ENCODE results near the gene OSBPL2.
A peak's percentile ranks its signal among the peaks of the same experiment; 100 is the strongest.

Gene OSBPL2

GRCh38 chr20:62326559-62326958 lies 88.2 kb downstream of the OSBPL2 start:
- ChIA-PET CTCF (interaction anchor here (1.1 kb wide), 1 partner anchor 57 kb away, joined by 4 read pairs; no protein-coding TSS in a partner anchor), POLR2A (interaction anchor here (1.3 kb wide), 1 partner anchor 60 kb away, joined by 3 read pairs; the partner anchor contains the start of gene RPS21)
- TF ChIP-seq KLF9 (tag by site-specific recombination; IDR thresholded peaks at IDR 0.05; ENCODE audit: low read depth) (0 out of 2 replicates have a peak, but pooled peaks have one; percentile 36), ZFP69B (tag by site-specific recombination; IDR thresholded peaks at IDR 0.05) (no peak), HIC1 (tag by site-specific recombination; IDR thresholded peaks at IDR 0.05) (0 out of 2 replicates have a peak, but pooled peaks have one; percentile 37)
- Histone ChIP-seq H3K4me3 (ENCODE audit: low read depth, low read length) (no peak overlapping the region), H3K27ac (ENCODE audit: extremely low read depth, low read depth, low read length) (no peak overlapping the region), H3K4me1 (ENCODE audit: control insufficient read depth, insufficient read depth, low read length) (no peaks in the 10 kb centered on the region), H3K9me3 (ENCODE audit: control insufficient read depth, insufficient read depth, low read depth, low read length) (no peaks in the 10 kb centered on the region), H3K36me3 (ENCODE audit: control insufficient read depth in 2 of 2, insufficient read depth in 1 of 2, low read length in 2 of 2) (peaks cover 0 to 87% of the 10 kb centered on the region in 2 experiments; a peak in 2 of 3 replicates)

GRCh38 chr20:62326959-62327725 lies 88.8 kb downstream of the OSBPL2 start:
- ChIA-PET POLR2A (no interaction called here), CTCF (interaction anchor here (0.6 kb wide), 1 partner anchor 8 kb away, joined by 3 read pairs; no protein-coding TSS in a partner anchor)
- no peak for TF ChIP-seq ZNF707 (tag by site-specific recombination; IDR thresholded peaks at IDR 0.05)
- TF ChIP-seq ZNF138 (tag by site-specific recombination; IDR thresholded peaks at IDR 0.05; ENCODE audit: borderline replicate concordance): no peak
- TF ChIP-seq ZNF768 (tag by site-specific recombination; IDR thresholded peaks at IDR 0.05): no peak
- no peak for TF ChIP-seq ZNF76 (tag by site-specific recombination; IDR thresholded peaks at IDR 0.05; ENCODE audit: borderline replicate concordance, low read depth)
- no peak for TF ChIP-seq ZNF580 (tag by site-specific recombination; IDR thresholded peaks at IDR 0.05)
- TF ChIP-seq SP2 (tag by site-specific recombination; IDR thresholded peaks at IDR 0.05): no peak
- no peak for TF ChIP-seq ZIC2 (tag by site-specific recombination; IDR thresholded peaks at IDR 0.05)
- Histone ChIP-seq H3K4me1 (ENCODE audit: control insufficient read depth, insufficient read depth, low read length) (no peaks in the 10 kb centered on the region), H3K9me3 (ENCODE audit: control insufficient read depth, insufficient read depth, low read depth, low read length) (no peaks in the 10 kb centered on the region), H3K36me3 (ENCODE audit: control insufficient read depth in 2 of 2, insufficient read depth in 1 of 2, low read length in 2 of 2) (peaks cover 0 to 88% of the 10 kb centered on the region in 2 experiments; a peak in 2 of 3 replicates), H3K4me3 (ENCODE audit: low read depth, low read length) (no peak overlapping the region), H3K27ac (ENCODE audit: extremely low read depth, low read depth, low read length) (no peak overlapping the region)

GRCh38 chr20:62327726-62328495 lies 89.6 kb downstream of the OSBPL2 start:
- H3K4me1 ChIP-seq (ENCODE audit: control insufficient read depth, insufficient read depth, low read length): no peaks in the 10 kb centered on the region
- H3K27ac ChIP-seq (ENCODE audit: extremely low read depth, low read depth, low read length): no peak overlapping the region
- H3K36me3 ChIP-seq (ENCODE audit: control insufficient read depth in 2 of 2, insufficient read depth in 1 of 2, low read length in 2 of 2): peaks cover 0 to 94% of the 10 kb centered on the region in 2 experiments; a peak in 2 of 3 replicates
- ChIA-PET POLR2A (no interaction called here), CTCF (interaction anchor here (0.6 to 1.2 kb wide), 2 partner anchors 9 to 55 kb away, joined by 3 to 6 read pairs; no protein-coding TSS in a partner anchor)
- no peak overlapping the region for H3K4me3 ChIP-seq (ENCODE audit: low read depth, low read length)
- no peak for TF ChIP-seq GLIS2 (tag by site-specific recombination; IDR thresholded peaks at IDR 0.05)
- no peak for TF ChIP-seq ZBTB49 (tag by site-specific recombination; IDR thresholded peaks at IDR 0.05; ENCODE audit: low read depth)
- no peak for TF ChIP-seq PRDM1 (tag by site-specific recombination; IDR thresholded peaks at IDR 0.05)
- no peak for TF ChIP-seq ZNF223 (tag by site-specific recombination; IDR thresholded peaks at IDR 0.05)
- TF ChIP-seq GLI4 (tag by site-specific recombination; IDR thresholded peaks at IDR 0.05): no peak
- no peaks in the 10 kb centered on the region for H3K9me3 ChIP-seq (ENCODE audit: control insufficient read depth, insufficient read depth, low read depth, low read length)

All from HEK293 (cell line).